Ascending aorta (tissue), 2 donors: Measurements from ENCODE around the gene PALD1. TPM values are rescaled to one million over a fixed set of nuclear protein-coding genes. Genes with fewer than 3 reads are reported as not detected.

ENCODE experiments used
- DNase-seq, 2 donors: peaks; one replicate each; pipeline ENCODE4 v3.0.0-alpha.2; 2019; ENCODE audit warnings: low spot score in 2 of 2
- H3K27ac ChIP-seq, 2 donors: fragments of 200-600 bp; sonication (generic); one replicate each; pipeline ENCODE4 v1.5.1; 2016 to 2017; ENCODE audit warnings: mild to moderate bottlenecking in 1 of 2
- H3K27me3 ChIP-seq: fragments of 200-600 bp; sonication (generic); one replicate; pipeline ENCODE4 v1.5.1; 2017
- H3K36me3 ChIP-seq, 2 donors: fragments of 200-600 bp; sonication (generic); one replicate each; pipeline ENCODE4 v1.5.1; 2016
- H3K4me1 ChIP-seq, 2 donors: fragments of 200-600 bp; sonication (generic); one replicate each; pipeline ENCODE4 v1.5.1; 2016 to 2017; ENCODE audit warnings: mild to moderate bottlenecking in 1 of 2
- H3K4me3 ChIP-seq, 2 donors: fragments of 200-600 bp; sonication (generic); one replicate each; pipeline ENCODE4 v1.5.1; 2016 to 2017; ENCODE audit warnings: mild to moderate bottlenecking in 1 of 2
- H3K9me3 ChIP-seq, 2 donors: fragments of 200-600 bp; sonication (generic); one replicate each; pipeline ENCODE4 v1.5.1; 2016
- intact Hi-C: fragments of 100-400 bp; cut with DNase I; formaldehyde crosslinking; loops from one replicate; pipeline ENCODE4 v1.15.1; 2023
- total RNA-seq: library from RNA; depleted of rRNA; stranded (reverse); fragments of >200 nt; gene quantifications from one replicate; pipeline ENCODE4 v1.1.0, GENCODE V29; 2016
- TF ChIP-seq, protein P1 (sequence below), 3 experiments: fragments of 200-600 bp in 2 of 3; fragments of 450-650 bp in 1 of 3; sonication (generic) in 2 of 3; IDR thresholded peaks; one replicate each; pipeline ENCODE4 v1.5.1; 2016 to 2019; ENCODE audit warnings: antibody characterized with exemption in 3 of 3, mild to moderate bottlenecking in 1 of 3, moderate library complexity in 1 of 3

Gene PALD1
- total RNA-seq, 1 donor from 2014 or later: 21.7 TPM

DNA sequence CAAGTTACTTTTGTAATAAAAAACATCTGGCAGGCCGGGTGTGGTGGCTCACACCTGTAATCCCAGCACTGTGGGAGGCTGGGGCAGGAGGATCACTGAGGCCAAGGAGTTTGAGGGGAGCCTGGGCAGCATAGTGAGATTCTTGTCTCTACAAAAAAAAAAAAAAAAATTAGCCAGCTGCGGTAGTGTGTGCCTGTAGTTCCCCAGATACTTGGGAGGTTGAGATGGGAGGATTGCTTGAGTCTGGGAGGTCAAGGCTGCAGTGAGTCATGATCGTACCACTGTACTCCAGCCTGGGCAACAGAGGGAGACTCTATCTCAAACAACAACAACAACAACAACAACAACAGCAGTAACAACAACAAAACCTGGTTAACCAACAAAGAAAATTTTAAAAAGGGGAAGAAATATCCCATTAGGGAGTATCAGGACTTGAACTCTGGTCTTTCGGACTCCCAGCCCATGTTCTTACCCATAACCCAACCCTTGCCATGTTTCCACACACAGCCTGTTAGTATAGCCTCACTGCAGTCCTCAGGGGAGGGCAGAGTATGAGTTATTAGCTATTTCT is 17.2 kb downstream of the PALD1 start:
- intact Hi-C loops: no loop called here
- Histone ChIP-seq H3K4me1 (peaks cover 0 to 9% of the 10 kb centered on the region in 2 donors), H3K27me3 (no peaks in the 10 kb centered on the region), H3K9me3 (no peaks in the 10 kb centered on the region), H3K4me3 (no peak overlapping the region), H3K36me3 (no peaks in the 10 kb centered on the region), H3K27ac (peak overlapping the region in 1 of 2 donors; percentile 19)
- TF ChIP-seq, protein P1, sequence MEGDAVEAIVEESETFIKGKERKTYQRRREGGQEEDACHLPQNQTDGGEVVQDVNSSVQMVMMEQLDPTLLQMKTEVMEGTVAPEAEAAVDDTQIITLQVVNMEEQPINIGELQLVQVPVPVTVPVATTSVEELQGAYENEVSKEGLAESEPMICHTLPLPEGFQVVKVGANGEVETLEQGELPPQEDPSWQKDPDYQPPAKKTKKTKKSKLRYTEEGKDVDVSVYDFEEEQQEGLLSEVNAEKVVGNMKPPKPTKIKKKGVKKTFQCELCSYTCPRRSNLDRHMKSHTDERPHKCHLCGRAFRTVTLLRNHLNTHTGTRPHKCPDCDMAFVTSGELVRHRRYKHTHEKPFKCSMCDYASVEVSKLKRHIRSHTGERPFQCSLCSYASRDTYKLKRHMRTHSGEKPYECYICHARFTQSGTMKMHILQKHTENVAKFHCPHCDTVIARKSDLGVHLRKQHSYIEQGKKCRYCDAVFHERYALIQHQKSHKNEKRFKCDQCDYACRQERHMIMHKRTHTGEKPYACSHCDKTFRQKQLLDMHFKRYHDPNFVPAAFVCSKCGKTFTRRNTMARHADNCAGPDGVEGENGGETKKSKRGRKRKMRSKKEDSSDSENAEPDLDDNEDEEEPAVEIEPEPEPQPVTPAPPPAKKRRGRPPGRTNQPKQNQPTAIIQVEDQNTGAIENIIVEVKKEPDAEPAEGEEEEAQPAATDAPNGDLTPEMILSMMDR (IDR thresholded peaks at IDR 0.05): no peak
- no peak for DNase-seq

DNA sequence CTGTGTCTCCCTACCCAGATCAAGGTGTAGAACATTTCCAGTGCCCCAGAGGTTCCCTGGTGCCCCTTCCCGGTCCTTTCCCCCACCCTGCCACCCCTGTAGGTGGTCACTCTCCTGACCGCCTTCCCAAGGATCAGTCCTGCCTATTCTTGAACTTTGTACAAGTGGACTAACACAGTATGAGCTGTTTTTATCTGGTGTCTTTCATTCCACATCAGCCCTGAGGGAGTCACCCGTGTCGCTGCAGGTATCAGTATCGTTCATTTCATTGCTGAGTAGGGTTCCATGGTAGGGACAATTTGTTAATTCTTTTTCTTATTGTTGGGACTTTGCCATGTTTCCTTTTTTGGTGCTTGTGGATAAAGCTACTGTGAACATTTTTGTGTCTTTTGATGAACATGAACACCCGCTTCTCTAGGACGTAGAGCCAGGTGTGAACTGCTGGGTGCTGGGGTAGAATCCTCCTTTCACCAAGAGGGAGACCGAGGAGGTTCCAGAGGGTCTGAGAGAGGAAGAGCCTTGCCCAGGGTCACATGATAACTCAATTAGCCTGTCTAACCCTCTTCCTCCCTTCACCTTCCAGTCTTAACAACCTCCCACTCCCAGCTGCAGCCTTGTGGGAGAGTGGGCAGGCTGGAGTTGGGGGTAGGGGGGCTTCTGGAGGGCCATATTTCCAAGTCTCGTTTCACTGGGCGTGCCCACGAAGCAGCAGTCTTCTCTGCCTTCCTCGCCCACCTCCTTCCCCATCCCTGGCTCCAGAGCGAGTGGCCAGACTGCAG is 18.0 kb downstream of the PALD1 start:
- H3K4me1 ChIP-seq: peaks cover 0 to 9% of the 10 kb centered on the region in 2 donors
- intact Hi-C loops: no loop called here
- no peak for DNase-seq

DNA sequence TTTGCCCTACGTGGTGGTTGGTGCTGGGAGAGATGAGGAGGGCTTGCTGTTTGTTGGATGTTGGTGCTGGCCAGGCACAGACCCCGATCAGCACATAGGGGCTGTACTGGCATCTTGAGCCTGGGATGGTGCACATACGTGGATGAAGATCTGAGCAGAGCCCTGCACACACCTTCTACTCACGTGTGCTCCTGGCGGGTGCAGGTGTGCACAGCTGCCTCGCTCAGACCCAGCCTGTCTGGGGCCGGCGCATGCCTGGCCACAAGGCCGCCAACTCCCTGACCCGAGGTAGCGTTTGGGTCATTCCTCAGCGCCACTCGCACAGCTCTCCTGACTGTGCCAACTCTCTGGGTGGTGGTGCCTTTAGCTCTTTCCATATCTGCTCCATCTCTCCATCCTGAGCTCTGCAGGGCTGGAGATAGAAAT is 18.6 kb downstream of the PALD1 start:
- no peaks in the 10 kb centered on the region for H3K36me3 ChIP-seq

More for the DNA sequence above, 18.0 kb downstream of the PALD1 start:
- no peaks in the 10 kb centered on the region for H3K9me3 ChIP-seq
- H3K36me3 ChIP-seq: no peaks in the 10 kb centered on the region
- no peak overlapping the region for H3K4me3 ChIP-seq
- TF ChIP-seq, protein P1 (IDR thresholded peaks at IDR 0.05): no peak
- no peaks in the 10 kb centered on the region for H3K27me3 ChIP-seq
- no peak overlapping the region for H3K27ac ChIP-seq

DNA sequence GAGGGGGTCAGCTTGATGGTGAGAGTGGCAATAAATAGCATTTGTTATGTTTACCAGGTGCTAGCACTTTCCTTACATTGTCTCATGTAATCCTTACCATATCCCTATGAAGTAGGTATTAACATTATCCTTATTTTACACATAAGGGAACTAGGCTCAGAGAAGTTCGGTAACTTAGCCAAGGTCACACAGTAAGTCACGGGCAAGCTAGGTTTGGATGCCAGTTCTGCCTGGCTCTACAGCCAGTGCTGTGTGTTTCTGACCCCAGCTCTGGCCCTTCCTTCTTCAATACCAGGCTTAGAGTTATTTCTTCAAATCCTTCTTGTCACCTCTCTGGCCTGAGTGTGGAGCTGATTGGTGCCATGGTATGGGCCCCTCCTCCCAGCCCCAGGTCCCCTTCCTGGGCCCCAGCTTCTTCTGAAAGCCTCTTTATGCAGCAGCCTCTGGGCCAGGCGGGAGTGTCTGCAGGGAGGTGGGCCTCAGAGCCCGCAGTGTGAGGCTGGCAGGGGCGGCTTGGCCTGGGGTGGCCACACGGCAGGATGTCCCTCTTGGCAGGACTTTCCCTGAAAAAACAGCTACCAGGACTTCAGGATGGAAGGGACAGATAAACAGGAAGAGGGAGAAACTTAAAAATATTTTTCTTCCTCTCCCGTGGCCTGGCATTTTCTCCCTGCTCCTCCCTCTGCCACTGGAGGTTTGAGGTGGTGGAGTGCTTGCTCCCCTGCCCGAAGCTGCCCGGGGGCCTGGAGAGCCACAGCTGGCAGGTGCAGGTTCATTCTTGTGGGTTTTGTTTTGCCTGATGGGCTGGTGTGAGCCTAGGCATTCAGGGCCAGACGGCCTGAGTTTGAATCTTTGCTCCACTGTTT is 20.6 kb downstream of the PALD1 start:
- intact Hi-C loops: no loop called here
- DNase-seq: no peak

More for the DNA sequence above, 18.6 kb downstream of the PALD1 start:
- H3K4me3 ChIP-seq: no peak overlapping the region
- no peak for DNase-seq
- no peaks in the 10 kb centered on the region for H3K27me3 ChIP-seq
- intact Hi-C loops: no loop called here
- no peak overlapping the region for H3K27ac ChIP-seq
- peaks cover 0 to 9% of the 10 kb centered on the region in 2 donors for H3K4me1 ChIP-seq
- TF ChIP-seq, protein P1 (IDR thresholded peaks at IDR 0.05): no peak
- H3K9me3 ChIP-seq: no peaks in the 10 kb centered on the region

DNA sequence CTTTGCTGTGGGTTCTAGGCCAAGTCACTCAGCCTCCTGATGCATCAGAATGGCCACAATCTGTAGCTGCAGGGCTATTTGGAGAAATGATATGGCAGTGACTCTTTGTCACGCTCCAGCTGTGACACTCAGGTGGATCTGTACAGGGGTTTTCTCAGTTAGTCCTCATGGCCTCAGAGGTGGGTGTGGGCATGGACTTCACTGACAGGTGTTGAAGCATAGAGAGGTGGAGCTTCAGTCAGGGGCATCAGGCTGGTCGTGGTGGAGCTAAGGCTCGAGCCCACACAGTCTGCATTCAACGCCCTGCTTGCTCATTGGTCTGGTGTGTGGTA is 21.2 kb downstream of the PALD1 start:
- peaks cover 0 to 9% of the 10 kb centered on the region in 2 donors for H3K4me1 ChIP-seq
- DNase-seq: no peak
- H3K9me3 ChIP-seq: no peaks in the 10 kb centered on the region
- H3K27ac ChIP-seq: peak overlapping the region; percentile 22 to 43
- intact Hi-C loops: no loop called here
- TF ChIP-seq, protein P1 (IDR thresholded peaks at IDR 0.05): no peak
- H3K36me3 ChIP-seq: no peaks in the 10 kb centered on the region
- no peaks in the 10 kb centered on the region for H3K27me3 ChIP-seq
- no peak overlapping the region for H3K4me3 ChIP-seq

More for the DNA sequence above, 20.6 kb downstream of the PALD1 start:
- TF ChIP-seq, protein P1 (IDR thresholded peaks at IDR 0.05): no peak
- Histone ChIP-seq H3K27me3 (no peaks in the 10 kb centered on the region), H3K4me1 (peaks cover 0 to 9% of the 10 kb centered on the region in 2 donors), H3K9me3 (no peaks in the 10 kb centered on the region), H3K36me3 (no peaks in the 10 kb centered on the region), H3K27ac (peak overlapping the region; percentile 22 to 43), H3K4me3 (no peak overlapping the region)
